ENCODE data around the gene UTP4.
"Not testable (repeated sequence)": the region's sequence is repeated elsewhere in the genome, so short reads cannot be mapped to it uniquely, and the experiment has no call there.

UTP4 gene

GRCh38 chr16:69109486-69110270, 22.8 kb upstream of the UTP4 start:
- no peak overlapping the region for H3K27ac ChIP-seq
- no peak for DNase-seq (ENCODE audit: low read depth, low spot score)

- H3K27ac ChIP-seq, result no peak overlapping the region
- no peak for DNase-seq (ENCODE audit: low read depth, low spot score)
These were observed 22.0 kb upstream of the UTP4 start for GRCh38 chr16:69110406-69110805.

- peak overlapping the region; percentile 7 for H3K27ac ChIP-seq
- DNase-seq (ENCODE audit: low read depth, low spot score), result no peak
These were observed 21.1 kb upstream of the UTP4 start for GRCh38 chr16:69111216-69111875.

GRCh38 chr16:69111876-69112230, 20.6 kb upstream of the UTP4 start:
- DNase-seq (ENCODE audit: low read depth, low spot score), result no peak

GRCh38 chr16:69112285-69113129, 19.9 kb upstream of the UTP4 start:
- no peak for DNase-seq (ENCODE audit: low read depth, low spot score)
- H3K27ac ChIP-seq, result peak overlapping the region; percentile 7

More at GRCh38 chr16:69111876-69112230, 20.6 kb upstream of the UTP4 start:
- H3K27ac ChIP-seq, result peak overlapping the region; percentile 7

GRCh38 chr16:69113216-69113615, 19.2 kb upstream of the UTP4 start:
- H3K27ac ChIP-seq, result no peak overlapping the region
- no peak for DNase-seq (ENCODE audit: low read depth, low spot score)

- no peak for DNase-seq (ENCODE audit: low read depth, low spot score)
- H3K27ac ChIP-seq, result no peak overlapping the region
These were observed 18.0 kb upstream of the UTP4 start for GRCh38 chr16:69114346-69114975.

GRCh38 chr16:69114976-69115355, 17.5 kb upstream of the UTP4 start:
- DNase-seq (ENCODE audit: low read depth, low spot score), result no peak

GRCh38 chr16:69115361-69115760, 17.1 kb upstream of the UTP4 start:
- DNase-seq (ENCODE audit: low read depth, low spot score), result no peak
- H3K27ac ChIP-seq, result no peak overlapping the region

More at GRCh38 chr16:69114976-69115355, 17.5 kb upstream of the UTP4 start:
- H3K27ac ChIP-seq, result no peak overlapping the region

GRCh38 chr16:69115837-69116236, 16.6 kb upstream of the UTP4 start:
- H3K27ac ChIP-seq, result no peak overlapping the region
- DNase-seq (ENCODE audit: low read depth, low spot score), result no peak

- DNase-seq (ENCODE audit: low read depth, low spot score), result no peak
- H3K27ac ChIP-seq, result no peak overlapping the region
These were observed 16.1 kb upstream of the UTP4 start for GRCh38 chr16:69116256-69116875.

GRCh38 chr16:69116906-69117305, 15.5 kb upstream of the UTP4 start:
- no peak for DNase-seq (ENCODE audit: low read depth, low spot score)
- no peak overlapping the region for H3K27ac ChIP-seq

- no peak for DNase-seq (ENCODE audit: low read depth, low spot score)
- H3K27ac ChIP-seq, result no peak overlapping the region
These were observed 14.0 kb upstream of the UTP4 start for GRCh38 chr16:69118468-69118867.

- no peak for DNase-seq (ENCODE audit: low read depth, low spot score)
- H3K27ac ChIP-seq, result no peak overlapping the region
These were observed 13.5 kb upstream of the UTP4 start for GRCh38 chr16:69118994-69119393.

- H3K27ac ChIP-seq, result no peak overlapping the region
- DNase-seq (ENCODE audit: low read depth, low spot score), result no peak
These were observed 12.9 kb upstream of the UTP4 start for GRCh38 chr16:69119536-69119935.

- no peak overlapping the region for H3K27ac ChIP-seq
- no peak for DNase-seq (ENCODE audit: low read depth, low spot score)
These were observed 12.3 kb upstream of the UTP4 start for GRCh38 chr16:69120096-69120664.

- no peak overlapping the region for H3K27ac ChIP-seq
- DNase-seq (ENCODE audit: low read depth, low spot score), result no peak
These were observed 8.5 kb upstream of the UTP4 start for GRCh38 chr16:69123910-69124309.

GRCh38 chr16:69124406-69124805, 8.0 kb upstream of the UTP4 start:
- not testable (repeated sequence) for DNase-seq (ENCODE audit: low read depth, low spot score); H3K27ac ChIP-seq

- H3K27ac ChIP-seq; DNase-seq (ENCODE audit: low read depth, low spot score): not testable (repeated sequence)
These were observed 7.5 kb upstream of the UTP4 start for GRCh38 chr16:69124961-69125360.

GRCh38 chr16:69126221-69126620, 6.2 kb upstream of the UTP4 start:
- H3K27ac ChIP-seq, result no peak overlapping the region
- DNase-seq (ENCODE audit: low read depth, low spot score), result no peak

Measured in epithelial cell of prostate (primary cell).